B cell (primary cell): Measurements from ENCODE around the gene PACSIN1. TPM values are rescaled to one million over a fixed set of nuclear protein-coding genes. Genes with fewer than 3 reads are reported as not detected.

Source experiments
- ATAC-seq: fragments of 200-7000 bp; cut with Tn5 transposase; one replicate; pipeline ENCODE4 v1.10.0; 2021; ENCODE audit warnings: low read depth, mild to moderate bottlenecking, moderate number of reproducible peaks, moderate library complexity
- CTCF ChIA-PET: fragments of 350-600 bp; sonication (Branson Sonifier 250); formaldehyde crosslinking; loops from one replicate; lab custom pipeline; 2021; ENCODE audit warnings: antibody characterized with exemption, inconsistent platforms; lab: Charles Lee
- POLR2A ChIA-PET: fragments of 350-600 bp; sonication (Branson Sonifier 250); formaldehyde crosslinking; loops from one replicate; lab custom pipeline; 2021; ENCODE audit warnings: antibody characterized with exemption; lab: Charles Lee
- DNase-seq: peaks from one replicate; pipeline ENCODE4 v3.0.0; 2013
- H2AFZ ChIP-seq: 2 replicates; pipeline ENCODE4 v1.6.1; 2012; ENCODE audit warnings: mild to moderate bottlenecking, low read depth, low read length; ENCODE audit not compliant: insufficient read depth, poor library complexity, severe bottlenecking
- H3K27ac ChIP-seq, 2 donors: 1 replicate in 1 of 2; 2 replicates in 1 of 2; pipeline ENCODE4 v1.5.1; 2012 to 2013; ENCODE audit warnings: low read length in 2 of 2, mild to moderate bottlenecking in 2 of 2, moderate library complexity in 1 of 2
- H3K27me3 ChIP-seq, 4 experiments: fragments of 200-600 bp in 1 of 4; sonication (generic) in 1 of 4; replicated peaks in 1 of 4; 1 replicate in 2 of 4; 2 replicates in 2 of 4; pipeline versions ENCODE4 v1.6.1 to v1.7.0; 2013 to 2016; ENCODE audit warnings: low read length in 3 of 4, mild to moderate bottlenecking in 2 of 4, mixed read lengths in 1 of 4, moderate library complexity in 1 of 4; ENCODE audit not compliant: insufficient read depth in 4 of 4, control insufficient read depth in 3 of 4; ENCODE audit errors: control extremely low read depth in 1 of 4
- H3K36me3 ChIP-seq, 2 experiments: replicated peaks in 1 of 2; 1 replicate in 1 of 2; 2 replicates in 1 of 2; pipeline versions ENCODE4 v1.6.1 to v1.7.1; 2013; ENCODE audit warnings: low read length in 1 of 2; ENCODE audit not compliant: insufficient read depth in 2 of 2, control insufficient read depth in 1 of 2; ENCODE audit errors: control extremely low read depth in 1 of 2, extremely low read depth in 1 of 2
- H3K4me1 ChIP-seq, 2 donors: fragments of 200-600 bp in 1 of 2; sonication (generic) in 1 of 2; 1 replicate in 1 of 2; 2 replicates in 1 of 2; pipeline versions ENCODE4 v1.5.1 to v1.6.1; 2013 to 2017; ENCODE audit warnings: low read length in 2 of 2; ENCODE audit not compliant: control insufficient read depth in 2 of 2, insufficient read depth in 2 of 2
- H3K4me2 ChIP-seq: replicated peaks from 2 replicates; pipeline ENCODE3; 2012; ENCODE audit warnings: mild to moderate bottlenecking, low read depth, low read length; ENCODE audit not compliant: poor library complexity, severe bottlenecking
- H3K4me3 ChIP-seq, 5 experiments: fragments of 200-600 bp in 1 of 5; sonication (generic) in 1 of 5; 1 replicate in 3 of 5; 2 replicates in 2 of 5; pipeline versions ENCODE4 v1.5.1 to v1.7.0; 2011 to 2016; ENCODE audit warnings: low read length in 4 of 5, mild to moderate bottlenecking in 4 of 5, low read depth in 2 of 5, control low read depth in 1 of 5, moderate library complexity in 1 of 5; ENCODE audit not compliant: insufficient read depth in 1 of 5; ENCODE audit errors: control extremely low read depth in 1 of 5, extremely low read depth in 1 of 5
- H3K79me2 ChIP-seq: fragments of 200-600 bp; sonication (generic); one replicate; pipeline ENCODE4 v1.6.0; 2016; ENCODE audit warnings: low read length; ENCODE audit not compliant: control insufficient read depth, insufficient read depth
- H3K9ac ChIP-seq: fragments of 200-600 bp; sonication (generic); 2 replicates; pipeline ENCODE4 v1.6.1; 2017; ENCODE audit warnings: mild to moderate bottlenecking, low read length, moderate library complexity
- H3K9me3 ChIP-seq, 3 donors: one replicate each; pipeline versions ENCODE4 v1.6.1 to v1.7.1; 2013; ENCODE audit warnings: low read length in 2 of 3; ENCODE audit not compliant: control insufficient read depth in 2 of 3, insufficient read depth in 1 of 3; ENCODE audit errors: control extremely low read depth in 1 of 3
- H4K20me1 ChIP-seq: 2 replicates; pipeline ENCODE4 v1.6.0; 2012; ENCODE audit warnings: mild to moderate bottlenecking, low read length; ENCODE audit not compliant: insufficient read depth, control insufficient read depth, poor library complexity, severe bottlenecking
- H3K27ac Mint-ChIP-seq: one replicate; pipeline ENCODE4 v1.8.0; 2021; ENCODE audit warnings: mixed read lengths
- H3K27me3 Mint-ChIP-seq: one replicate; pipeline ENCODE4 v1.8.0; 2021; ENCODE audit warnings: mixed read lengths
- H3K4me1 Mint-ChIP-seq: one replicate; pipeline ENCODE4 v1.8.0; 2021; ENCODE audit warnings: mixed read lengths
- H3K4me3 Mint-ChIP-seq: one replicate; pipeline ENCODE4 v1.8.0; 2021; ENCODE audit warnings: mixed read lengths
- H3K9me3 Mint-ChIP-seq: one replicate; pipeline ENCODE4 v1.8.0; 2022; ENCODE audit warnings: mixed read lengths; ENCODE audit not compliant: insufficient read depth
- CTCF ChIP-seq: fragments of 200-600 bp; IDR thresholded peaks from one replicate; pipeline ENCODE4 v1.8.0; 2022; ENCODE audit warnings: antibody characterized with exemption, mild to moderate bottlenecking
- EZH2 ChIP-seq: IDR thresholded peaks from 2 replicates; pipeline ENCODE4 v1.6.1; 2012; ENCODE audit warnings: borderline replicate concordance, low read depth, mild to moderate bottlenecking, moderate library complexity, low read length; ENCODE audit not compliant: insufficient read depth, poor library complexity, severe bottlenecking
- WGBS: methylation state at CpG from one replicate; pipeline ENCODE4 v1.1.5; 2013; ENCODE audit warnings: missing lambda C conversion rate; ENCODE audit not compliant: insufficient coverage; 5-methylcytosine and 5-hydroxymethylcytosine counted together
- intact Hi-C: fragments of 100-400 bp; cut with micrococcal nuclease; formaldehyde crosslinking; loops from one replicate; pipeline ENCODE4 v1.10.0; 2022
- polyA plus RNA-seq: library from polyadenylated mRNA; depleted of rRNA; stranded (reverse); fragments of >200 nt; gene quantifications from 2 replicates; pipeline ENCODE4 v1.2.3, GENCODE V29; 2012
- total RNA-seq, 2 donors: library from RNA; stranded (reverse); fragments of 120-200 nt in 1 of 2; gene quantifications; 1 replicate in 1 of 2; 2 replicates in 1 of 2; pipeline versions ENCODE4 v1.2.3 to v1.2.4, GENCODE V29; 2013 to 2022

PACSIN1 gene
- total and polyA plus RNA-seq, 2 donors (not counting 1 experiment from before 2014, with no cell fraction given): 0.18 to 0.20 TPM

- POLR2A ChIA-PET: interaction anchor here (0.6 kb wide), 1 partner anchor 27 kb away, joined by 4 read pairs; no protein-coding TSS in a partner anchor
- H3K27ac Mint-ChIP-seq: no peak overlapping the region
- DNase-seq (no peak), ATAC-seq (no peak)
- Histone ChIP-seq H3K4me2 (no peak overlapping the region), H3K9me3 (peaks cover 0 to 6% (median 0%) of the 10 kb centered on the region in 3 donors), H3K27me3 (no peaks in the 10 kb centered on the region), H3K4me1 (no peaks in the 10 kb centered on the region), H2AFZ (no peak overlapping the region), H3K27ac (no peak overlapping the region), H3K9ac (no peak overlapping the region), H3K36me3 (no peaks in the 10 kb centered on the region), H4K20me1 (no peaks in the 10 kb centered on the region), H3K79me2 (no peaks in the 10 kb centered on the region), H3K4me3 (no peak overlapping the region)
- intact Hi-C loops: no loop called here
- TF ChIP-seq CTCF: no peak
- no peak for TF ChIP-seq EZH2
- H3K4me1 Mint-ChIP-seq: no peaks in the 10 kb centered on the region
- H3K9me3 Mint-ChIP-seq: no peaks in the 10 kb centered on the region
- WGBS: 100% methylated on average over 5 of the region's 5 CpGs
- H3K27me3 Mint-ChIP-seq: peaks cover 3% of the 10 kb centered on the region
- CTCF ChIA-PET: no interaction called here
- H3K4me3 Mint-ChIP-seq: no peak overlapping the region
Measured at GRCh38 chr6:34564181-34564580, 98.3 kb downstream of the PACSIN1 start.

- Histone ChIP-seq H3K9me3 (peaks cover 0 to 6% (median 0%) of the 10 kb centered on the region in 3 donors), H3K27ac (no peak overlapping the region), H3K36me3 (no peaks in the 10 kb centered on the region), H4K20me1 (no peaks in the 10 kb centered on the region), H3K9ac (no peak overlapping the region), H3K4me1 (no peaks in the 10 kb centered on the region), H3K4me3 (no peak overlapping the region), H3K79me2 (no peaks in the 10 kb centered on the region), H3K27me3 (peaks cover 0 to 11% (median 2%) of the 10 kb centered on the region in 4 experiments), H2AFZ (no peak overlapping the region), H3K4me2 (no peak overlapping the region)
- POLR2A ChIA-PET: no interaction called here
- WGBS: 78% methylated on average over 4 of the region's 5 CpGs
- DNase-seq: no peak
- intact Hi-C loops: no loop called here
- Mint-ChIP-seq H3K4me1 (no peaks in the 10 kb centered on the region), H3K4me3 (no peak overlapping the region), H3K27ac (no peak overlapping the region), H3K27me3 (peaks cover 3% of the 10 kb centered on the region), H3K9me3 (no peaks in the 10 kb centered on the region)
- no peak for ATAC-seq
- no peak for TF ChIP-seq EZH2
- no peak for TF ChIP-seq CTCF
- CTCF ChIA-PET: no interaction called here
Measured at GRCh38 chr6:34565722-34566137, 99.9 kb downstream of the PACSIN1 start.
